ENCODE measurements around the gene SMTNL2.

- no peak for TF ChIP-seq TAF1 (IDR thresholded peaks at IDR 0.05; ENCODE audit: borderline replicate concordance, low read depth, low read length)
- TF ChIP-seq POLR2AphosphoS5 (IDR thresholded peaks at IDR 0.05; ENCODE audit: low read depth, low read length), result no peak
Observed at GRCh38 chr17:4542726-4543191, 41.6 kb upstream of the SMTNL2 start.

Measured in GM12892 (cell line).